Upper lobe of left lung (tissue), 6 donors: ENCODE measurements around the gene CHRNA7. TPM values are rescaled to one million over a fixed set of nuclear protein-coding genes. Genes with fewer than 3 reads are reported as not detected.
A peak's percentile ranks its signal among the peaks of the same experiment; 100 is the strongest.
"Not testable (repeated sequence)": the region's sequence is repeated elsewhere in the genome, so short reads cannot be mapped to it uniquely, and the experiment has no call there.

ENCODE experiments used
- ATAC-seq, 2 donors: fragments of 200-7000 bp; cut with Tn5 transposase; one replicate each; pipeline ENCODE4 v1.9.1; 2022; ENCODE audit warnings: mild to moderate bottlenecking in 2 of 2, moderate library complexity in 2 of 2; ENCODE audit not compliant: low FRiP score in 2 of 2
- DNase-seq, 2 donors: peaks; one replicate each; pipeline ENCODE4 v3.0.0-alpha.2; 2019 to 2020
- H3K27ac ChIP-seq, 4 donors: fragments of 200-600 bp; sonication (generic); one replicate each; pipeline ENCODE4 v1.5.1; 2016 to 2019
- H3K27me3 ChIP-seq, 4 donors: fragments of 200-600 bp; sonication (generic); one replicate each; pipeline ENCODE4 v1.5.1; 2017 to 2019
- H3K36me3 ChIP-seq, 4 donors: fragments of 200-600 bp; sonication (generic); one replicate each; pipeline ENCODE4 v1.5.1; 2016 to 2019
- H3K4me1 ChIP-seq, 4 donors: fragments of 200-600 bp; sonication (generic); one replicate each; pipeline ENCODE4 v1.5.1; 2018 to 2019
- H3K4me3 ChIP-seq, 4 donors: fragments of 200-600 bp; sonication (generic); one replicate each; pipeline ENCODE4 v1.5.1; 2017 to 2019; ENCODE audit warnings: mild to moderate bottlenecking in 2 of 4, moderate library complexity in 1 of 4
- H3K9me3 ChIP-seq, 4 donors: fragments of 200-600 bp; sonication (generic); one replicate each; pipeline ENCODE4 v1.5.1; 2018 to 2019
- EP300 ChIP-seq, 4 donors: sonication (generic); formaldehyde crosslinking; IDR thresholded peaks; one replicate each; pipeline ENCODE4 v1.5.1; 2017; ENCODE audit warnings: antibody characterized with exemption in 4 of 4, control low read depth in 2 of 4
- POLR2A ChIP-seq, 4 donors: fragments of 450-650 bp; IDR thresholded peaks; one replicate each; pipeline ENCODE4 v1.5.1; 2016 to 2017; ENCODE audit warnings: antibody characterized with exemption in 4 of 4, mild to moderate bottlenecking in 2 of 4
- POLR2AphosphoS5 ChIP-seq, 2 donors: sonication (generic); formaldehyde crosslinking; IDR thresholded peaks; one replicate each; pipeline ENCODE4 v1.5.1; 2017; ENCODE audit warnings: antibody characterized with exemption in 2 of 2
- WGBS, 2 donors: methylation state at CpG; one replicate each; pipeline ENCODE4 v1.1.5; 2017 to 2018; 5-methylcytosine and 5-hydroxymethylcytosine counted together
- total RNA-seq, 6 donors: library from RNA; depleted of rRNA in 4 of 6; stranded (reverse); fragments of >200 nt in 4 of 6; gene quantifications; one replicate each; pipeline versions ENCODE4 v1.1.0 to v1.2.1, GENCODE V29; 2016 to 2021
- TF ChIP-seq, protein P1 (sequence below), 6 experiments: fragments of 450-650 bp in 4 of 6; fragments of 200-600 bp in 2 of 6; sonication (generic) in 2 of 6; IDR thresholded peaks; one replicate each; pipeline ENCODE4 v1.5.1; 2016 to 2019; ENCODE audit warnings: antibody characterized with exemption in 6 of 6
- donor health status: DM: no; HTN: no; CAD: no; lungs with moderate emphysema.
- donor health status: DM: no; HTN: yes; CAD: no; lungs with severe emphysema.

The CHRNA7 gene
- total RNA-seq, 6 donors from 2014 or later: 1.1 to 5.2 (median 1.7) TPM

DNA sequence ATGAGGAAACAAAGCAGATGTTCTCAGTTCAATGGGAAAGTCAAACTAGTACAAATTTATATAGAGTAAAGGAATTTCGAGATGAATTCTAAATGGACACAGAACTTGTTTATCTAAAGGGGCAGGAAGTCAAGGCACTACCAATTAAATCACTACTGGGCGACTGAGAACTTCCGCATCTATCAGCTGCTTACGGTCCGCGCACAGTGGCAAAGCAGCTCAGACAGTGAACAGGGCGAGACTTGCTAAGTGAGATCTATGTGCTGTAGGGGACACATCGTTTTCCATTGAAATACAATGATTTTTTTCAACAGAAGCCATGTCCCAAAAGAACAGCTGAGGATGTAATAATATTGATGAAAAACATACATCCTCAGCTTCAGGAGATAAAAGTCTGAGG, 105.0 kb downstream of the CHRNA7 start:
- no peak for ATAC-seq
- DNase-seq: no peak
- 50 to 69% methylated on average over 8 of the region's 8 CpGs for WGBS, 2 donors

DNA sequence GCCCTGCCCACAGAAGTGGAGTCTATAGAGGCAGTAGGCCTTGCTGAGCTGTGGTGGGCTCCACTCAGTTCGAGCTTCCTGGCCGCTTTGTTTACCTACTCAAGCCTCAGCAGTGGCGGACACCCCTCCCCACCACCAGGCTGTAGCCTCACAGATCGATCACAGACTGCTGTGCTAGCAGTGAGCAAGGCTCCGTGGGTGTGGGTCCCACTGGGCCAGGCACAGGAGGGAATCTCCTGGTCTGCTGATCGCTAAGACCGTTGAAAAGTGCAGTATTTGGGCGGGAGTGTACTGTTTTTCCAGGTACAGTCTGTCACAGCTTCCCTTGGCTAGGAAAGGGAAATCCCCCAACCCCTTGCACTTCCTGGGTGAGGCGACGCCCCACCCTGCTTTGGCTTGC, 115.2 kb downstream of the CHRNA7 start:
- 89 to 97% methylated on average over 3 to 10 of the region's 10 CpGs for WGBS, 2 donors
- not testable (repeated sequence) for H3K4me1 ChIP-seq, ATAC-seq, H3K27me3 ChIP-seq, H3K36me3 ChIP-seq, DNase-seq, H3K4me3 ChIP-seq, H3K27ac ChIP-seq, H3K9me3 ChIP-seq

More for the DNA sequence above, 105.0 kb downstream of the CHRNA7 start:
- TF ChIP-seq EP300 (IDR thresholded peaks at IDR 0.05) (no peak), POLR2AphosphoS5 (IDR thresholded peaks at IDR 0.05) (no peak), POLR2A (IDR thresholded peaks at IDR 0.05) (no peak)
- TF ChIP-seq, protein P1, sequence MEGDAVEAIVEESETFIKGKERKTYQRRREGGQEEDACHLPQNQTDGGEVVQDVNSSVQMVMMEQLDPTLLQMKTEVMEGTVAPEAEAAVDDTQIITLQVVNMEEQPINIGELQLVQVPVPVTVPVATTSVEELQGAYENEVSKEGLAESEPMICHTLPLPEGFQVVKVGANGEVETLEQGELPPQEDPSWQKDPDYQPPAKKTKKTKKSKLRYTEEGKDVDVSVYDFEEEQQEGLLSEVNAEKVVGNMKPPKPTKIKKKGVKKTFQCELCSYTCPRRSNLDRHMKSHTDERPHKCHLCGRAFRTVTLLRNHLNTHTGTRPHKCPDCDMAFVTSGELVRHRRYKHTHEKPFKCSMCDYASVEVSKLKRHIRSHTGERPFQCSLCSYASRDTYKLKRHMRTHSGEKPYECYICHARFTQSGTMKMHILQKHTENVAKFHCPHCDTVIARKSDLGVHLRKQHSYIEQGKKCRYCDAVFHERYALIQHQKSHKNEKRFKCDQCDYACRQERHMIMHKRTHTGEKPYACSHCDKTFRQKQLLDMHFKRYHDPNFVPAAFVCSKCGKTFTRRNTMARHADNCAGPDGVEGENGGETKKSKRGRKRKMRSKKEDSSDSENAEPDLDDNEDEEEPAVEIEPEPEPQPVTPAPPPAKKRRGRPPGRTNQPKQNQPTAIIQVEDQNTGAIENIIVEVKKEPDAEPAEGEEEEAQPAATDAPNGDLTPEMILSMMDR (IDR thresholded peaks at IDR 0.05): no peak
- H3K4me3 ChIP-seq: no peak overlapping the region
- no peaks in the 10 kb centered on the region for H3K9me3 ChIP-seq
- no peaks in the 10 kb centered on the region for H3K36me3 ChIP-seq
- no peaks in the 10 kb centered on the region for H3K27me3 ChIP-seq
- no peaks in the 10 kb centered on the region for H3K4me1 ChIP-seq
- no peak overlapping the region for H3K27ac ChIP-seq

DNA sequence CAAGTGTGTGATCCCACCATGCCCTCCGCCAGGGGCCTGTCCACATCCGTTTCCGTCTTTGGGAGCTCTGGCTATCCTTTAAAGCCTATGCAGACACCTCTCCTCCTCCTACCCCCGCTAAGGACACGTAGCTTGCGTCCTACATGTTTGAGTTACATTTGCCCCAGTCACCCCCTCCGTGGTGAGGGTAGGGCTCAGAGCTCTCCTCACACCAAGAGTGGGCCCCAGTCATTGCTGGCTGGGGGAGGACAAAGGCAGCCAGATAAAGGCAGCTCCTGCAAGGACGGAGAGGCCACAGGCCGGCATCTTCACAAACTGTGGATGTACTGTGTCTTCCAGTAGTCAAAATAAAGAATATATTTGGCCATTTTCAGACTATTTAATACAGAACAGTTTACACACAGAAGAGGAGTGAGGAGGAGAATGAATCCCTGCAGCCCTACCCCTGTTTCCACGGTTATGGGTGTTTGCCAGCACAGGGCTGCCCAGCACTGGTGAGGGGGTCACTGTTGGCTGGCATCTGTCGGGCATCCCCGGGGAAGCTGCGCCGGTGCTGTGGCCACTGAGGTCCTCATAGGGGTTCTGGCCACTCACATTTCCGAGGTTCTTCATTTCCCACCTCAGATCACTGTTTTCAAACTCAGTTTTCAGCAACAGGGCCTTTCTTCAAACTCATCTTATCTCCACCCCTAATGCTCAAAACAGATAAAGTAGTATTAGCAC, 118.7 kb downstream of the CHRNA7 start:
- peak in 1 of 2 donors; percentile 40 for DNase-seq
- ATAC-seq: no peak
- no peaks in the 10 kb centered on the region for H3K36me3 ChIP-seq
- no peaks in the 10 kb centered on the region for H3K4me1 ChIP-seq
- H3K27me3 ChIP-seq: no peaks in the 10 kb centered on the region
- TF ChIP-seq, protein P1 (IDR thresholded peaks at IDR 0.05): no peak
- TF ChIP-seq POLR2AphosphoS5 (IDR thresholded peaks at IDR 0.05): no peak
- no peak for TF ChIP-seq POLR2A (IDR thresholded peaks at IDR 0.05)
- no peak for TF ChIP-seq EP300 (IDR thresholded peaks at IDR 0.05)
- WGBS, 2 donors: 77 to 81% methylated on average over 10 to 15 of the region's 15 CpGs
- H3K9me3 ChIP-seq: no peaks in the 10 kb centered on the region
- H3K4me3 ChIP-seq: no peak overlapping the region
- H3K27ac ChIP-seq: no peak overlapping the region

DNA sequence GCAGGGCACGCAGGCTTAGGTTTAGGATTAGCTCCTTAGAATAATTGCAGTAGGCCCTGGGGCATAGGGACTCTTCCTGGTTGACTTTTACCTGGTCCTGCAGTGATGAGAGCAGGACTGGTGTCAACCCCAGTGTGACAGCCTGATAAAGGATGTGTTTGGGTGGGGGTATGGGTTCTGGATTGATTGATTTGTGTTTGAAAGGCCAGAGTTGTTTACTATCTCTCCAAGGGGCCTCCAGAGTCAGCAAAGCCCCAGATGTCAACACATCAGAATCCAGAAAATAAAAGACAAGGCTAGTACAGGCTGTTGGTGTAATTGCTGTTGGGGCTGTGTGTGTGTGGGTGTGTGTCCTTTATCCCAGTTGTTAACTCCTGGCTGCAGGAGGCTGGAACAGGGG, 122.3 kb downstream of the CHRNA7 start:
- Histone ChIP-seq H3K36me3 (no peaks in the 10 kb centered on the region), H3K4me3 (no peak overlapping the region), H3K27me3 (no peaks in the 10 kb centered on the region), H3K4me1 (no peaks in the 10 kb centered on the region), H3K27ac (no peak overlapping the region), H3K9me3 (no peaks in the 10 kb centered on the region)
- no peak for ATAC-seq
- no peak for TF ChIP-seq POLR2AphosphoS5 (IDR thresholded peaks at IDR 0.05)
- TF ChIP-seq, protein P1 (IDR thresholded peaks at IDR 0.05): no peak
- TF ChIP-seq EP300 (IDR thresholded peaks at IDR 0.05): no peak
- no peak for DNase-seq
- 33 to 50% methylated on average over 1 of the region's 1 CpG for WGBS, 2 donors

DNA sequence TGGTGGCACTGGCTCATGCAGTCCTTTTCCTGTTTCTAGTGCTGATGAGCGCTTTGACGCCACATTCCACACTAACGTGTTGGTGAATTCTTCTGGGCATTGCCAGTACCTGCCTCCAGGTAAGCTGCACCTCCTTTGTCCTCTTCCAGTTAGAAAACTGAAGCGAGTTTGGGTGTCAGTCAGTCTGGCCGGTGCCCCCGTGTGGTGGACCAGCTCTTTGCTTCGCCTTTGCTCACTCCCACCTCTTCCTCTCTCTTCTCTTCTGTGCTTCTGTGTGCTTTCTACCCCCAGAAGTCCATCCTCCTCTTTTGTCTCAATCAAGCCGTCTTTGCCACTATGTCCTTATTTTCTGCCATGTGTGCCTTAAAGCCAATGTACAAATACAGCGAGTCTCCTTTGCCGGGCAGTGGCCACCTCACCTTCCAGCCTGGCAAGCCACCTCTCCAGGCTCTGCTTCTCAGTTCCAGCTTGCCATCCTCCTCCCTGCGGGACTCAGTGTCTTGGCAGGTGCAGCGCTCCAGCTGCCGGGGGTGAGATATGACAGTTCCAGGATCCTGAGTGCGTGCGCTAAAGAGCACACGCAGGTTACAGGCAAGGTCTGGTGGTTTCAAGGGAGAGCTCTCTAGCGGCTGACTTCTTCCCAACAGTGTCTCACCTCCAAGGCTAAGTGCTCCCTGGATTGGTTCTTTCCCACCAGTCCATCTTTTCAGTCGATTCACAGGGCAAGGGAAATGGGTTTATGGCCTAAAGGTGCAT, 123.7 kb downstream of the CHRNA7 start:
- H3K27ac ChIP-seq, ATAC-seq, H3K9me3 ChIP-seq, H3K36me3 ChIP-seq, H3K4me3 ChIP-seq, DNase-seq, H3K4me1 ChIP-seq, H3K27me3 ChIP-seq: not testable (repeated sequence)
- no CpG with 5 or more reads among the region's 18 CpGs for WGBS, 2 donors

DNA sequence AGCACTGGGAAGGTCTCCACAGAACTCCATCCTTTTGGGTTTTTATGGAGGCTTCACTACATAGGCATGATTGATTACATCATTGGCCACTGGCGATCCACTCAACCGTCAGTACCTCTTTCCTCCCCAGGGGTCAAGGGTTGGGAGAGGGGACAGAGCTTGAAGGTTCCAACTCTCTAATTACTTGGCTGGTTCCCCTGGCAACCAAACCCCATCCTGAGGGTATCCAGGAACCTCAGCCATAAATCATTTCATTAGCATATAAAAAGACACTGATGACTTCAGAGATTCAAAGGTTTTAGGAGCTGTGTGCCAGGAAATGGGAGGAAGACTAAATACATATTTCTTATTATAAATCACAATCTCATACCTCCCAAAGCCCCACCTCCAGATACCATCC, 131.8 kb downstream of the CHRNA7 start:
- not testable (repeated sequence) for H3K27ac ChIP-seq, DNase-seq, H3K27me3 ChIP-seq, ATAC-seq, H3K36me3 ChIP-seq, H3K4me3 ChIP-seq, H3K9me3 ChIP-seq, H3K4me1 ChIP-seq
- WGBS, 2 donors: no CpG with 5 or more reads among the region's 2 CpGs

DNA sequence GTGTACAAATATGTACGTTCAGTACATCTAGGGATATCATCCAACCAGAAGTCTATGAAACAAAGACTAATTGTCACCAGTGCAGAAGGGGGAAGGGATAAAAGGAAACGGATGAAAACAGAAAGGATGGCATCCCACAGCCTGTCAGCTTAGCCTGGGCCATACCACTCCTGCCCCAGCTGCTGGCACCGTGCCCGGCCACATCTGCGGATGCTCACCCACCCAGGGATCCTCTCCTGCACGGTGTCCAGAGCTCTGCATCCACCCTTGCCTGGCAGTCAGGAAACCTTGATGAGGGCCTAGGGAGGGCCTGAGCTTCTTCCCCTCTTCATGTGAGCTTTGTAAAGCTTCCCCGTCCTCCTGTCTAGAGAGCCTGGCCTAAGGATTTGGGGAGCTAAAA, 133.8 kb downstream of the CHRNA7 start:
- H3K4me3 ChIP-seq, H3K9me3 ChIP-seq, DNase-seq, H3K27me3 ChIP-seq, H3K27ac ChIP-seq, ATAC-seq, H3K4me1 ChIP-seq, H3K36me3 ChIP-seq: not testable (repeated sequence)
- no CpG with 5 or more reads among the region's 7 CpGs for WGBS, 2 donors

DNA sequence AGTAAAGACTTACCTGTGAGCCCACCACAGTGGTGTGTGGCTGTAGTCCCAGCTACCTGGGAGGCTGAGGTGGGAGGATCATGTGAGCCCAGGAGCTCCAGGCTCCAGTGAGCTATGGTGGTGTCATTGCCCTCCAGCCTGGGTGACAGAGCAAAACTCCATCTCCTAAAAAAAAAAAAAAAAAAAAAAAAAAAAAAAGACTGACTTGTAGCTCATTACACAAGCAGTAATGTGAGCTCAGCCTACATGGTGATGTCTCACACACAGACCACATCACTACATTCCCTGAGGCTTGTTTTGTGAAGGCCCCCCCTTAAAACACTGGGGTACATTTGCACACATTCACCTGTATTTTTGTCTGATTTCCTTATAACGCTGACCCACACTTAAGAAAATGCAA, 134.4 kb downstream of the CHRNA7 start:
- H3K27ac ChIP-seq, ATAC-seq, H3K27me3 ChIP-seq, H3K4me1 ChIP-seq, H3K9me3 ChIP-seq, H3K4me3 ChIP-seq, H3K36me3 ChIP-seq, DNase-seq: not testable (repeated sequence)
- WGBS, 2 donors: no CpG with 5 or more reads among the region's 1 CpG

DNA sequence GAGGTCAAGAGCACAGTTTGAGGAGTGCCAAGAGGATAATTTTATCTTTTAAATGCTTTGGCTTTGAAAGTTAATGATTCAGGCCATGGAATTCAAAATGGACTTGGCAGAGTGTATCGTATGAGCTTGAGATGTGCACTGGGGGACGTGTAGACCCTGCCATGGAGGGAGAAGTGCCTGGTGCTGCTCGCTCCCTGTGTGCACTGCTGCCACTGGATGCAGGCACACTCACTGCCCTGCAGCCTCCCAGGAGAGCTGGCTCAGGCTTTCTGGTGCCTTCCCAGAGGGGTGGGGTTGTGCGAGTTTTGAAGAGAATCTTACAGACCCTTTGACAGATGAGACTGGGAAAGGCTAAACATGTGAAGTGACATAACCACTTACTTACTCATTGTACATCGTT, 135.5 kb downstream of the CHRNA7 start:
- H3K9me3 ChIP-seq, DNase-seq, H3K36me3 ChIP-seq, H3K27me3 ChIP-seq, H3K27ac ChIP-seq, H3K4me1 ChIP-seq, H3K4me3 ChIP-seq: not testable (repeated sequence)
- WGBS, 2 donors: 67 to 80% methylated on average over 1 to 2 of the region's 5 CpGs
- peak; percentile 18 to 29 for ATAC-seq
